ENCODE data around the gene PGLYRP3.

Gene PGLYRP3

GRCh38 chr1:153260585-153261280 is 52.0 kb downstream of the PGLYRP3 start:
- DNase-seq (ENCODE audit: low read depth), result no peak

DNA sequence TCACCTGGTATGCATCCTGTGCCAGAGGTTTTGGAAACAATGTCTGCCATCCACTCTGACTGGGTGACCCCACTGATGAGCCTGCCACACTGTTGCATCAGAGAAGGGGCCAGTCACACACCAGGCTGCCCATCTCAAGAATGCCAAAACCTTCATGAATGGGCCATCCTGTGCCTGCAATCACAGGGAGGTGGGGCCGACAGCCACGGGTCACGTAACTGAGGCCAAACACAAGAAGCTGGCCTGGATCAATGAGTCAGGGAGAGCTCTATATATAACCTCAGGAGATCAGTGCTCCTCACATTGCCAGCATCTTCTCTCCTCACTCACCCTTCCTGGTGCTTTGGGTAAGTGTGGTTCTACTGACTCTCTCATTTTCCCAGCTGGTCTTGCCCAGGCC is 53.4 kb downstream of the PGLYRP3 start, which contains the start of gene LORICRIN:
TSS of gene LORICRIN (plus strand) at position 301 of the 400 bp plus-strand sequence. CDS start 1,263 bp downstream, outside the sequence.
- DNase-seq (ENCODE audit: low read depth), result no peak

DNA sequence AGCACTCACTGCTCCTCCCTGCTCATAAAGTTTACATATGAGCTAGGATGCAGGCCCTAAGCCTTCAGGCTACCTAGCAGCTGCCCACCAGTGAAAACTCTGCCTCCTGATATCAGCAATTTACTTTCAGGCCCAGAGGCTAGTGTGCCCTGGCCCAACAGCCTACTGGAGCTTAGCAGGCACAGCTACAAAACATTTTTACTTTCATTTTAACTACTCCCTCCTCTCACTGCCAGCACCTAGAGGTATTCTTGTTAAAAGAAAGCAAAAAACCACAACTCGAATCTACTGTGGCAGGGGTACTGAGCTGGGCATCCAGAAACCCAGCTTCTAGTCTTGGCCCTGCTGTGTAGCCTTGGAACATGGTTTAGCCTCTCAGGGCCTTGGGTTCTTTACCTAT is 59.1 kb downstream of the PGLYRP3 start:
- no peak for DNase-seq (ENCODE audit: low read depth)

DNA sequence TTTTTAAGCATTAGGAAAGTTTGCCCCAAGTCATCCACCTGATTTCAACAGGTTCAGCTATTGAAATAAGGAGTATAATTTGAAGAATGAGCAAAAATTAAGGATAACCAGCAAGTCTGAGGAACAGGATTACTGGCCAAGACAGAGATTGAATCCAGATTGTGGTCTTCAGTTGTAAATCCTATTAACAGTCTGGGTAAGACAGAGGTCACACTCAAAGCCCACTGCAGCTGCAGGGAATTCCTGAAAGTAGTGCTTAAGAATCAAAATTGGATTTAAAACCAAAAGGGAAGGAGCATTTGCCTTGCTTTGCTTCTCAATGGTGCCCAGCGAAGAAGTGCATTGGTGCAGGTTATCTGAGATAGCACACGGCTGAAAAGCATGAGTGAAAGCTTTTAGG is 59.7 kb downstream of the PGLYRP3 start:
- DNase-seq (ENCODE audit: low read depth), result no peak

DNA sequence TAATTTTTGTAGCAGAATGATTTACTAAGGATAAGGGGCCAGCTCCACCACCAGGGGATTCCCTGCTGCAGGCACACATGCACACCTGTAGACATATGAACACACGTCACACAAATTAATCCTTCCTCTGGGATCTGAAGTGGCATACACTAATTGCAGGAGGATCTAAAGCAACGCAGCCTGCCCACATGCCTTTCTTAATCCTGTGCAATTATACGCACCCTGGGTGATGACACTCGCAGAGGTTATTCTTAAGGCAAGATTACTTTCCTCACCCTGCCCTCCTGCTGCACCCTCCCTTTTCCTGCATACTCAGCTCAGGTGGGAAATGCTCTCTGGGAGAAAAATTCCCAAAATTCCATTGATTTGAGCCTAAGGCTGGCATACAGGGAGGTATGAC is 60.8 kb downstream of the PGLYRP3 start:
- DNase-seq (ENCODE audit: low read depth), result no peak

GRCh38 chr1:153251562-153251961 is 61.2 kb downstream of the PGLYRP3 start:
- DNase-seq (ENCODE audit: low read depth), result no peak

DNA sequence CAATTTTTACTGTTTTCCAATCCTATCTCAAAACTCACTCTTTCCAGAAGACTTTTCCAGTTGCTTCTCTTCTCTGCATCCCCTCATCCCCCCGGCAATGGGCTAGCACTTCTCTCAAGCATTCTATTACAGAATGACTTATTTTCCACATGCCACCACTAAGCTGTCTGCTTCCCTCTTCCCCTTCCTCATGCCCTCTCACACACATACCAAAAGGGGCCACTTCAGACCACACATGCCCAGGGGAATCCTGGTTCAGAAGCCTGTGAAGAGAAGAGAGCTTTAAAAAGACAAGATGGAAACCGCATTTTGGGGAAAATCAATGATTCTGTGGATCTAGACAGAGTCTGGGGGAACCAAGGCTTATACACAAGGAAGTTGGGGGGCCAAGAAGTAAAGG is 61.7 kb downstream of the PGLYRP3 start:
- no peak for DNase-seq (ENCODE audit: low read depth)

GRCh38 chr1:153250166-153250565 is 62.6 kb downstream of the PGLYRP3 start:
- no peak for DNase-seq (ENCODE audit: low read depth)

GRCh38 chr1:153248176-153248879 is 64.4 kb downstream of the PGLYRP3 start:
- no peak for DNase-seq (ENCODE audit: low read depth)
